SU-DHL-6 (cell line): ENCODE measurements around the gene PDE6G.

Experiments used
- EZH2phosphoT487 ChIP-seq: fragments of 200-600 bp; sonication (generic), shearing (Covaris generic); conservative IDR thresholded peaks from 2 replicates; pipeline ENCODE4 v1.6.1; 2018; ENCODE audit warnings: mild to moderate bottlenecking, antibody characterized with exemption, low read length, moderate library complexity, mixed read lengths
- TF ChIP-seq, protein P1 (sequence below): fragments of 200-600 bp; sonication (generic); IDR thresholded peaks from one replicate; pipeline ENCODE4 v1.5.1; 2017; ENCODE audit warnings: antibody characterized with exemption, mild to moderate bottlenecking, low read length, moderate library complexity; ENCODE audit not compliant: insufficient read depth, poor library complexity, severe bottlenecking

DNA sequence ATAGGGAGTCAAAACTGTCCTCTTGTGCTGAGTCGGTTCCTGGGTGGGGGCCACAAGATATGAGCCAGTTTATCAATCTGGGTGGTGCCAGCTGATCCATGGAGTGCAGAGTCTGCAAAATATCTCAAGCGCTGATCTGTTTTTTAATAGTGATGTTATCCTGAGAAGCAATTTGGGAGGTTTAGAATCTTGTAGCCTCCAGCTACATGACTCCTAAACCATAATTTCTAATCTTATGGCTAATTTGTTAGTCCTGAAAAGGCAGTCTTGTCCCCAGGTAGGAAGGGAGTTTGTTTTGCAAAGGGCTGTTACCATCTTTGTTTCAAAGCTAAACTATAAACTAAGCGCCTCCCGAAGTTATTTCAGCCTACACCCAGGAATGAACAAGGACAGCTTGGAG lies 17.7 kb downstream of the PDE6G start:
- TF ChIP-seq, protein P1, sequence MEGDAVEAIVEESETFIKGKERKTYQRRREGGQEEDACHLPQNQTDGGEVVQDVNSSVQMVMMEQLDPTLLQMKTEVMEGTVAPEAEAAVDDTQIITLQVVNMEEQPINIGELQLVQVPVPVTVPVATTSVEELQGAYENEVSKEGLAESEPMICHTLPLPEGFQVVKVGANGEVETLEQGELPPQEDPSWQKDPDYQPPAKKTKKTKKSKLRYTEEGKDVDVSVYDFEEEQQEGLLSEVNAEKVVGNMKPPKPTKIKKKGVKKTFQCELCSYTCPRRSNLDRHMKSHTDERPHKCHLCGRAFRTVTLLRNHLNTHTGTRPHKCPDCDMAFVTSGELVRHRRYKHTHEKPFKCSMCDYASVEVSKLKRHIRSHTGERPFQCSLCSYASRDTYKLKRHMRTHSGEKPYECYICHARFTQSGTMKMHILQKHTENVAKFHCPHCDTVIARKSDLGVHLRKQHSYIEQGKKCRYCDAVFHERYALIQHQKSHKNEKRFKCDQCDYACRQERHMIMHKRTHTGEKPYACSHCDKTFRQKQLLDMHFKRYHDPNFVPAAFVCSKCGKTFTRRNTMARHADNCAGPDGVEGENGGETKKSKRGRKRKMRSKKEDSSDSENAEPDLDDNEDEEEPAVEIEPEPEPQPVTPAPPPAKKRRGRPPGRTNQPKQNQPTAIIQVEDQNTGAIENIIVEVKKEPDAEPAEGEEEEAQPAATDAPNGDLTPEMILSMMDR, result no peak
- TF ChIP-seq EZH2phosphoT487, result no peak
